ENCODE measurements around the gene SUMO3. TPM values are rescaled to one million over a fixed set of nuclear protein-coding genes. Genes with fewer than 3 reads are reported as not detected.

Gene SUMO3
- total RNA-seq, 1 experiment from 2014 or later, result 81.7 TPM

DNA sequence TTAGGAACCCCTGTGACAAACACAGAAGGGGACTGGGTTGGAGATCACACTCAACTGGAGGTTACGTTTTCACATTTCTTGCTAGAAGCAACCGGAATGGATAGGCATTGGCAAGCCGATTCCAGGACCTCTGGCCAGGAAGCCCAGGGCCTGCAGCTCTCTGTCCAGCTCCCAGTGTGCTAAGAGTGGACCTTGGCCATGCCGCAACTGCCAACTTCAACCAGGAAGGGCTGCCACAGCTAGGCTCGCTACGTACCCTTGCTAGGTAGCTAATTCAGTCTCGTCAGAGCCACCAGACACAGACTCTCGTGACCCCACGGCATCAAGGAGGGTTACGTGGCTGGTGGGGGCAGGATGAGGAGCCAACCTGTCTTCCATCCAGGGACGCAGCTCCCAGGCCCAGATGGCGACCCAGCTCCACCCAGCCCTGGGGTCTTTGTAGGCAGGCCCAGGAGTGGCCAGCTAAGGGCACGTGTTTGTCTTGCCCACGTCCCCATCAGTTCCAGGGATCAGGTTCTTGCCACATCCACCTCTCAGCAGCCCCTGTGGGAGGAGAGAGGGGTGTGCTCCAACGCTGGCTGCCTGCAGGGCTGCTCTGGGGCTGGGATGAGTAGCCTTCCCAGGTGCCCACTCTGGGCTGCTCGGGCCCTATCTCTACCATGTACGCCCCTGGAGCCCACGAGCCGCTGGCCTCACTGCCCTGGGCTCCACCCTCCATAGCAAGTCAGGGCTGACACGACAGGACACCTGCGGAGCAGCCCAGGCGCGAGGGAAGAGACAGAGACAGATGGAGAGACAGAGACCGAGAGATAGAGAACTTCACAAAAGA lies 55.4 kb downstream of the SUMO3 start (continued):
- no peak for TF ChIP-seq ATF6 (CRISPR knock-in tag; IDR thresholded peaks at IDR 0.05)
- no peak for TF ChIP-seq NFE2L1 (CRISPR knock-in tag; IDR thresholded peaks at IDR 0.05)
- TF ChIP-seq, protein P1, sequence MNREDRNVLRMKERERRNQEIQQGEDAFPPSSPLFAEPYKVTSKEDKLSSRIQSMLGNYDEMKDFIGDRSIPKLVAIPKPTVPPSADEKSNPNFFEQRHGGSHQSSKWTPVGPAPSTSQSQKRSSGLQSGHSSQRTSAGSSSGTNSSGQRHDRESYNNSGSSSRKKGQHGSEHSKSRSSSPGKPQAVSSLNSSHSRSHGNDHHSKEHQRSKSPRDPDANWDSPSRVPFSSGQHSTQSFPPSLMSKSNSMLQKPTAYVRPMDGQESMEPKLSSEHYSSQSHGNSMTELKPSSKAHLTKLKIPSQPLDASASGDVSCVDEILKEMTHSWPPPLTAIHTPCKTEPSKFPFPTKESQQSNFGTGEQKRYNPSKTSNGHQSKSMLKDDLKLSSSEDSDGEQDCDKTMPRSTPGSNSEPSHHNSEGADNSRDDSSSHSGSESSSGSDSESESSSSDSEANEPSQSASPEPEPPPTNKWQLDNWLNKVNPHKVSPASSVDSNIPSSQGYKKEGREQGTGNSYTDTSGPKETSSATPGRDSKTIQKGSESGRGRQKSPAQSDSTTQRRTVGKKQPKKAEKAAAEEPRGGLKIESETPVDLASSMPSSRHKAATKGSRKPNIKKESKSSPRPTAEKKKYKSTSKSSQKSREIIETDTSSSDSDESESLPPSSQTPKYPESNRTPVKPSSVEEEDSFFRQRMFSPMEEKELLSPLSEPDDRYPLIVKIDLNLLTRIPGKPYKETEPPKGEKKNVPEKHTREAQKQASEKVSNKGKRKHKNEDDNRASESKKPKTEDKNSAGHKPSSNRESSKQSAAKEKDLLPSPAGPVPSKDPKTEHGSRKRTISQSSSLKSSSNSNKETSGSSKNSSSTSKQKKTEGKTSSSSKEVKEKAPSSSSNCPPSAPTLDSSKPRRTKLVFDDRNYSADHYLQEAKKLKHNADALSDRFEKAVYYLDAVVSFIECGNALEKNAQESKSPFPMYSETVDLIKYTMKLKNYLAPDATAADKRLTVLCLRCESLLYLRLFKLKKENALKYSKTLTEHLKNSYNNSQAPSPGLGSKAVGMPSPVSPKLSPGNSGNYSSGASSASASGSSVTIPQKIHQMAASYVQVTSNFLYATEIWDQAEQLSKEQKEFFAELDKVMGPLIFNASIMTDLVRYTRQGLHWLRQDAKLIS (CRISPR knock-in tag; IDR thresholded peaks at IDR 0.05; ENCODE audit: borderline replicate concordance), result no peak
- TF ChIP-seq, protein P2, sequence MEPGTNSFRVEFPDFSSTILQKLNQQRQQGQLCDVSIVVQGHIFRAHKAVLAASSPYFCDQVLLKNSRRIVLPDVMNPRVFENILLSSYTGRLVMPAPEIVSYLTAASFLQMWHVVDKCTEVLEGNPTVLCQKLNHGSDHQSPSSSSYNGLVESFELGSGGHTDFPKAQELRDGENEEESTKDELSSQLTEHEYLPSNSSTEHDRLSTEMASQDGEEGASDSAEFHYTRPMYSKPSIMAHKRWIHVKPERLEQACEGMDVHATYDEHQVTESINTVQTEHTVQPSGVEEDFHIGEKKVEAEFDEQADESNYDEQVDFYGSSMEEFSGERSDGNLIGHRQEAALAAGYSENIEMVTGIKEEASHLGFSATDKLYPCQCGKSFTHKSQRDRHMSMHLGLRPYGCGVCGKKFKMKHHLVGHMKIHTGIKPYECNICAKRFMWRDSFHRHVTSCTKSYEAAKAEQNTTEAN (CRISPR knock-in tag; IDR thresholded peaks at IDR 0.05), result no peak
- no peak for TF ChIP-seq MYBL2 (CRISPR knock-in tag; IDR thresholded peaks at IDR 0.05)

- Mint-ChIP-seq H3K9me3 (no peaks in the 10 kb centered on the region), H3K27me3 (ENCODE audit: low read depth) (peaks cover 4% of the 10 kb centered on the region; the same call in 1 of the 2 replicates), H3K27ac (no peak overlapping the region), H3K36me3 (no peaks in the 10 kb centered on the region), H3K4me1 (peaks cover 39% of the 10 kb centered on the region), H3K4me3 (no peak overlapping the region)
- ATAC-seq (no peak), DNase-seq (ENCODE audit: low spot score) (no peak)
- ChIA-PET CTCF (interaction anchor here (0.7 to 1.8 kb wide), 7 partner anchors 12 to 252 kb away, joined by 3 to 8 read pairs (median 5); partner anchors contain the start of gene TSPEAR), POLR2A (no interaction called here)
- TF ChIP-seq MYBL2 (CRISPR knock-in tag; IDR thresholded peaks at IDR 0.05), result no peak
- no peak for TF ChIP-seq EMX1 (CRISPR knock-in tag; IDR thresholded peaks at IDR 0.05)
- TF ChIP-seq CREM (CRISPR knock-in tag; IDR thresholded peaks at IDR 0.05), result no peak
- TF ChIP-seq, protein P3, sequence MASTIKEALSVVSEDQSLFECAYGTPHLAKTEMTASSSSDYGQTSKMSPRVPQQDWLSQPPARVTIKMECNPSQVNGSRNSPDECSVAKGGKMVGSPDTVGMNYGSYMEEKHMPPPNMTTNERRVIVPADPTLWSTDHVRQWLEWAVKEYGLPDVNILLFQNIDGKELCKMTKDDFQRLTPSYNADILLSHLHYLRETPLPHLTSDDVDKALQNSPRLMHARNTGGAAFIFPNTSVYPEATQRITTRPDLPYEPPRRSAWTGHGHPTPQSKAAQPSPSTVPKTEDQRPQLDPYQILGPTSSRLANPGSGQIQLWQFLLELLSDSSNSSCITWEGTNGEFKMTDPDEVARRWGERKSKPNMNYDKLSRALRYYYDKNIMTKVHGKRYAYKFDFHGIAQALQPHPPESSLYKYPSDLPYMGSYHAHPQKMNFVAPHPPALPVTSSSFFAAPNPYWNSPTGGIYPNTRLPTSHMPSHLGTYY (CRISPR knock-in tag; IDR thresholded peaks at IDR 0.05), result no peak
- TF ChIP-seq ATF1 (CRISPR knock-in tag; IDR thresholded peaks at IDR 0.05), result no peak
- TF ChIP-seq CBFB (CRISPR knock-in tag; IDR thresholded peaks at IDR 0.05; ENCODE audit: low read depth), result no peak
- no peak for TF ChIP-seq SOX15 (CRISPR knock-in tag; IDR thresholded peaks at IDR 0.05)
- TF ChIP-seq JUN (CRISPR knock-in tag; IDR thresholded peaks at IDR 0.05), result no peak
- no peak for TF ChIP-seq ELF4 (CRISPR knock-in tag; IDR thresholded peaks at IDR 0.05; ENCODE audit: low read depth)
- TF ChIP-seq ATF6 (CRISPR knock-in tag; IDR thresholded peaks at IDR 0.05), result no peak
- TF ChIP-seq, protein P4, sequence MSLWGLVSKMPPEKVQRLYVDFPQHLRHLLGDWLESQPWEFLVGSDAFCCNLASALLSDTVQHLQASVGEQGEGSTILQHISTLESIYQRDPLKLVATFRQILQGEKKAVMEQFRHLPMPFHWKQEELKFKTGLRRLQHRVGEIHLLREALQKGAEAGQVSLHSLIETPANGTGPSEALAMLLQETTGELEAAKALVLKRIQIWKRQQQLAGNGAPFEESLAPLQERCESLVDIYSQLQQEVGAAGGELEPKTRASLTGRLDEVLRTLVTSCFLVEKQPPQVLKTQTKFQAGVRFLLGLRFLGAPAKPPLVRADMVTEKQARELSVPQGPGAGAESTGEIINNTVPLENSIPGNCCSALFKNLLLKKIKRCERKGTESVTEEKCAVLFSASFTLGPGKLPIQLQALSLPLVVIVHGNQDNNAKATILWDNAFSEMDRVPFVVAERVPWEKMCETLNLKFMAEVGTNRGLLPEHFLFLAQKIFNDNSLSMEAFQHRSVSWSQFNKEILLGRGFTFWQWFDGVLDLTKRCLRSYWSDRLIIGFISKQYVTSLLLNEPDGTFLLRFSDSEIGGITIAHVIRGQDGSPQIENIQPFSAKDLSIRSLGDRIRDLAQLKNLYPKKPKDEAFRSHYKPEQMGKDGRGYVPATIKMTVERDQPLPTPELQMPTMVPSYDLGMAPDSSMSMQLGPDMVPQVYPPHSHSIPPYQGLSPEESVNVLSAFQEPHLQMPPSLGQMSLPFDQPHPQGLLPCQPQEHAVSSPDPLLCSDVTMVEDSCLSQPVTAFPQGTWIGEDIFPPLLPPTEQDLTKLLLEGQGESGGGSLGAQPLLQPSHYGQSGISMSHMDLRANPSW (CRISPR knock-in tag; conservative IDR thresholded peaks at IDR 0.05; ENCODE audit: low read depth), result no peak
- no peak for TF ChIP-seq TEAD1 (CRISPR knock-in tag; IDR thresholded peaks at IDR 0.05)
- no peak for TF ChIP-seq ZNF263 (CRISPR knock-in tag; IDR thresholded peaks at IDR 0.05; ENCODE audit: low read depth)
- no peak for TF ChIP-seq TEAD4 (CRISPR knock-in tag; IDR thresholded peaks at IDR 0.05)
- no peak for TF ChIP-seq GTF2I (CRISPR knock-in tag; conservative IDR thresholded peaks at IDR 0.05)
- no peak for TF ChIP-seq MAX (CRISPR knock-in tag; IDR thresholded peaks at IDR 0.05)
Observed at GRCh38 chr21:44761747-44762208, 56.1 kb downstream of the SUMO3 start.
